ENCODE data around the gene OPN4. TPM values are rescaled to one million over a fixed set of nuclear protein-coding genes. Genes with fewer than 3 reads are reported as not detected.

The OPN4 gene
- total RNA-seq, 1 donor from 2014 or later: not detected

- peaks cover 26% of the 10 kb centered on the region for H3F3A ChIP-seq (ENCODE audit: low read depth)
- no peak overlapping the region for H3K27ac ChIP-seq
- H4K20me1 ChIP-seq (ENCODE audit: low read depth): no peaks in the 10 kb centered on the region
- peak overlapping the region; percentile 68 for H3K4me3 ChIP-seq
- TF ChIP-seq CTCF (IDR thresholded peaks at IDR 0.05) (no peak), EZH2phosphoT487 (IDR thresholded peaks at IDR 0.05) (no peak), EZH2 (IDR thresholded peaks at IDR 0.05) (peak; percentile 17)
- H3K36me3 Mint-ChIP-seq: no peaks in the 10 kb centered on the region
- H3K27ac Mint-ChIP-seq: peak overlapping the region; percentile 82
- no peaks in the 10 kb centered on the region for H3K27me3 Mint-ChIP-seq (ENCODE audit: insufficient read depth, low read depth)
- H3K36me3 ChIP-seq: no peaks in the 10 kb centered on the region
- peaks cover 5% of the 10 kb centered on the region for H3K27me3 ChIP-seq
- no peaks in the 10 kb centered on the region for H3K9me3 ChIP-seq (ENCODE audit: low read depth)
- no peaks in the 10 kb centered on the region for H3K9me3 Mint-ChIP-seq
- H3K4me1 ChIP-seq: peaks cover 27% of the 10 kb centered on the region
- H3K79me2 ChIP-seq (ENCODE audit: low read depth): no peaks in the 10 kb centered on the region
- H3K9ac ChIP-seq: no peak overlapping the region
- peak overlapping the region; percentile 87 for H3K4me3 Mint-ChIP-seq
- H3K4me1 Mint-ChIP-seq: peaks cover 30% of the 10 kb centered on the region
- peak overlapping the region; percentile 81 for H3K4me2 ChIP-seq
- H2AFZ ChIP-seq (replicated peaks): peak overlapping the region; percentile 82
- DNase-seq (ENCODE audit: low spot score): peak; percentile 46
Measured at GRCh38 chr10:86712317-86712707, 58.0 kb downstream of the OPN4 start.

- Histone ChIP-seq H3K27ac (no peak overlapping the region), H2AFZ (replicated peaks) (no peak overlapping the region), H3K4me1 (peaks cover 7% of the 10 kb centered on the region), H3K79me2 (ENCODE audit: low read depth) (no peaks in the 10 kb centered on the region), H4K20me1 (ENCODE audit: low read depth) (no peaks in the 10 kb centered on the region), H3K4me3 (no peak overlapping the region), H3K4me2 (no peak overlapping the region), H3K9ac (no peak overlapping the region), H3K36me3 (no peaks in the 10 kb centered on the region), H3K9me3 (ENCODE audit: low read depth) (no peaks in the 10 kb centered on the region), H3F3A (ENCODE audit: low read depth) (peaks cover 21% of the 10 kb centered on the region), H3K27me3 (peaks cover 5% of the 10 kb centered on the region)
- TF ChIP-seq EZH2phosphoT487 (IDR thresholded peaks at IDR 0.05) (no peak), EZH2 (IDR thresholded peaks at IDR 0.05) (no peak), CTCF (IDR thresholded peaks at IDR 0.05) (no peak)
- no peak for DNase-seq (ENCODE audit: low spot score)
- H3K36me3 Mint-ChIP-seq: no peaks in the 10 kb centered on the region
- no peaks in the 10 kb centered on the region for H3K9me3 Mint-ChIP-seq
- no peak overlapping the region for H3K27ac Mint-ChIP-seq
- H3K27me3 Mint-ChIP-seq (ENCODE audit: insufficient read depth, low read depth): peaks cover 8% of the 10 kb centered on the region
- no peak overlapping the region for H3K4me3 Mint-ChIP-seq
- peaks cover 14% of the 10 kb centered on the region for H3K4me1 Mint-ChIP-seq
Measured at GRCh38 chr10:86715156-86715795, 60.9 kb downstream of the OPN4 start.

- H3K27me3 ChIP-seq: peaks cover 5% of the 10 kb centered on the region
- H4K20me1 ChIP-seq (ENCODE audit: low read depth): no peaks in the 10 kb centered on the region
- no peak for DNase-seq (ENCODE audit: low spot score)
- no peak overlapping the region for H3K9ac ChIP-seq
- H3K4me1 Mint-ChIP-seq: peaks cover 9% of the 10 kb centered on the region
- TF ChIP-seq EZH2phosphoT487 (IDR thresholded peaks at IDR 0.05) (no peak), EZH2 (IDR thresholded peaks at IDR 0.05) (no peak), CTCF (IDR thresholded peaks at IDR 0.05) (no peak)
- peaks cover 18% of the 10 kb centered on the region for H3F3A ChIP-seq (ENCODE audit: low read depth)
- no peak overlapping the region for H2AFZ ChIP-seq (replicated peaks)
- H3K4me2 ChIP-seq: no peak overlapping the region
- peaks cover 8% of the 10 kb centered on the region for H3K27me3 Mint-ChIP-seq (ENCODE audit: insufficient read depth, low read depth)
- H3K9me3 ChIP-seq (ENCODE audit: low read depth): no peaks in the 10 kb centered on the region
- no peak overlapping the region for H3K27ac Mint-ChIP-seq
- no peak overlapping the region for H3K4me3 Mint-ChIP-seq
- no peak overlapping the region for H3K4me3 ChIP-seq
- peaks cover 7% of the 10 kb centered on the region for H3K4me1 ChIP-seq
- no peaks in the 10 kb centered on the region for H3K36me3 Mint-ChIP-seq
- H3K79me2 ChIP-seq (ENCODE audit: low read depth): no peaks in the 10 kb centered on the region
- no peaks in the 10 kb centered on the region for H3K36me3 ChIP-seq
- H3K9me3 Mint-ChIP-seq: no peaks in the 10 kb centered on the region
- no peak overlapping the region for H3K27ac ChIP-seq
Measured at GRCh38 chr10:86715836-86716235, 61.5 kb downstream of the OPN4 start.

Other genes with a start within 250 kb of the OPN4 start
- 52.5 and 79.4 TPM in 2 replicates for gene WAPL, start 132.8 kb upstream of the OPN4 start, total RNA-seq (ENCODE audit: low replicate concordance)
- 0.03 TPM in 1 of 2 replicates, not detected in the other for gene LDB3, start 14.0 kb downstream of the OPN4 start, total RNA-seq (ENCODE audit: low replicate concordance)
- gene BMPR1A, start 102.1 kb downstream of the OPN4 start, total RNA-seq (ENCODE audit: low replicate concordance): 60.8 and 76.2 TPM in 2 replicates